Lower lobe of right lung (tissue), 2 donors: ENCODE data around the gene TOE1. TPM values are rescaled to one million over a fixed set of nuclear protein-coding genes. Genes with fewer than 3 reads are reported as not detected.

Experiments
- ATAC-seq, 2 donors: fragments of 200-7000 bp; cut with Tn5 transposase; one replicate each; pipeline ENCODE4 v1.9.1; 2020 to 2022; ENCODE audit warnings: mild to moderate bottlenecking in 2 of 2, moderate library complexity in 2 of 2
- DNase-seq: peaks from one replicate; pipeline ENCODE4 v3.0.0-alpha.2; 2020
- H3K27ac ChIP-seq: fragments of 200-600 bp; one replicate; pipeline ENCODE4 v1.8.0; 2022
- H3K27me3 ChIP-seq: fragments of 200-600 bp; one replicate; pipeline ENCODE4 v1.8.0; 2022; ENCODE audit warnings: low read depth
- H3K36me3 ChIP-seq: fragments of 200-600 bp; one replicate; pipeline ENCODE4 v1.8.0; 2022; ENCODE audit warnings: mild to moderate bottlenecking
- H3K4me1 ChIP-seq: fragments of 200-600 bp; one replicate; pipeline ENCODE4 v1.8.0; 2022
- H3K4me3 ChIP-seq: fragments of 200-600 bp; one replicate; pipeline ENCODE4 v1.8.0; 2022; ENCODE audit warnings: mild to moderate bottlenecking
- H3K9me3 ChIP-seq: fragments of 200-600 bp; one replicate; pipeline ENCODE4 v1.8.0; 2022
- intact Hi-C: fragments of 100-400 bp; cut with DNase I; formaldehyde crosslinking; loops from one replicate; pipeline ENCODE4 v1.11.0; 2022
- total RNA-seq: library from RNA; stranded (reverse); fragmentation: NEBNext Ultra II Directional; extraction: Animal tissue kit (Norgen Biotek cat#: 25700); gene quantifications from one replicate; pipeline ENCODE4 v1.2.1, GENCODE V29; 2021
- TF ChIP-seq, protein P1 (sequence below): fragments of 200-600 bp; IDR thresholded peaks from one replicate; pipeline ENCODE4 v1.8.0; 2022; ENCODE audit warnings: antibody characterized with exemption, mild to moderate bottlenecking
- donor health status: DM: no; HTN: yes; CAD: no; lungs with severe emphysema.

Gene TOE1
- total RNA-seq, 1 donor from 2014 or later: 11.5 TPM

DNA sequence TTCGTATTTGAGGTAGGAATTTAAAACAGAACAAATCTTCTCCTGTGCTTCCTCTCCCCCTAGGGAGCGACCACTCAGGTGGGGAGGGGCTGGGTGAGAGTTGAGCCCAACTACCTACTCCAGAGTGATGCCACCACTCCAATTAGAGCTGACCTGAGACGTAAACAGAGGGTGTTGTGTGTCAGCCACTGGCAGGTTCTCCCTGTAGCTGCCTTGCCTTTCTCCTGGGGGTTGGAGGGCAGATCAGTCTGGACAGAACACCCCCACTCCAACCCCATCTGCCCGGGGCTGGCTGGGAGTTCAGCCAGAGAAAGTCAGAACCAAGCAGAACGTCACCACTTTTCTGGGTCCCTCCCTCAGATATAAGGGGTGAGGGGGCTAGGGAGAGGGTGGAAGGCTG lies 11.3 kb upstream of the TOE1 start:
- H3K27me3 ChIP-seq: no peaks in the 10 kb centered on the region
- no peak for DNase-seq
- ATAC-seq: no peak
- intact Hi-C loops: no loop called here
- H3K4me1 ChIP-seq: peaks cover 9% of the 10 kb centered on the region
- peaks cover 41% of the 10 kb centered on the region for H3K36me3 ChIP-seq
- TF ChIP-seq, protein P1, sequence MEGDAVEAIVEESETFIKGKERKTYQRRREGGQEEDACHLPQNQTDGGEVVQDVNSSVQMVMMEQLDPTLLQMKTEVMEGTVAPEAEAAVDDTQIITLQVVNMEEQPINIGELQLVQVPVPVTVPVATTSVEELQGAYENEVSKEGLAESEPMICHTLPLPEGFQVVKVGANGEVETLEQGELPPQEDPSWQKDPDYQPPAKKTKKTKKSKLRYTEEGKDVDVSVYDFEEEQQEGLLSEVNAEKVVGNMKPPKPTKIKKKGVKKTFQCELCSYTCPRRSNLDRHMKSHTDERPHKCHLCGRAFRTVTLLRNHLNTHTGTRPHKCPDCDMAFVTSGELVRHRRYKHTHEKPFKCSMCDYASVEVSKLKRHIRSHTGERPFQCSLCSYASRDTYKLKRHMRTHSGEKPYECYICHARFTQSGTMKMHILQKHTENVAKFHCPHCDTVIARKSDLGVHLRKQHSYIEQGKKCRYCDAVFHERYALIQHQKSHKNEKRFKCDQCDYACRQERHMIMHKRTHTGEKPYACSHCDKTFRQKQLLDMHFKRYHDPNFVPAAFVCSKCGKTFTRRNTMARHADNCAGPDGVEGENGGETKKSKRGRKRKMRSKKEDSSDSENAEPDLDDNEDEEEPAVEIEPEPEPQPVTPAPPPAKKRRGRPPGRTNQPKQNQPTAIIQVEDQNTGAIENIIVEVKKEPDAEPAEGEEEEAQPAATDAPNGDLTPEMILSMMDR: no peak
- H3K4me3 ChIP-seq: no peak overlapping the region
- H3K27ac ChIP-seq: no peak overlapping the region
- no peaks in the 10 kb centered on the region for H3K9me3 ChIP-seq

DNA sequence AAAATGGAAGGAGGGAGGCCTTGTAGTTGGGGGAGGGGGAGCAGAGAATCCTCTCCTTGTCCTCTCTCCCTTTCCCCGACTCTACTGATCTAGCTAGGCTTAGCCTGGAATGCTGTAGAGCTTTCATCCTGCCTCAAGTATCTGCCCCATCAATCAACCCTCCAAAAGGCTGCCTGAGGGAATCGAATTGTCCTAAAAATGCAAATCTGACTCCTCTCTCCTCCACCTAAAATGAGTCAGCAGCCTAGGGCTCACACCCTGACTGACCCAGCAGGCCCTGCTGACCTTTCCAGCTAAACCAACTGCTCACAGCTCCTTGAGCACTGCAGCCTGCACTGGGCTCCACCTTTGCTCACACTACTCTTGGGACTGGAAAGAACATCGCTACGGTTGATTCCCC lies 10.5 kb upstream of the TOE1 start:
- Histone ChIP-seq H3K27me3 (no peaks in the 10 kb centered on the region), H3K27ac (no peak overlapping the region), H3K4me1 (peaks cover 9% of the 10 kb centered on the region), H3K36me3 (peaks cover 48% of the 10 kb centered on the region), H3K4me3 (no peak overlapping the region), H3K9me3 (no peaks in the 10 kb centered on the region)
- no peak for DNase-seq
- ATAC-seq: no peak
- intact Hi-C loops: no loop called here
- TF ChIP-seq, protein P1: no peak

DNA sequence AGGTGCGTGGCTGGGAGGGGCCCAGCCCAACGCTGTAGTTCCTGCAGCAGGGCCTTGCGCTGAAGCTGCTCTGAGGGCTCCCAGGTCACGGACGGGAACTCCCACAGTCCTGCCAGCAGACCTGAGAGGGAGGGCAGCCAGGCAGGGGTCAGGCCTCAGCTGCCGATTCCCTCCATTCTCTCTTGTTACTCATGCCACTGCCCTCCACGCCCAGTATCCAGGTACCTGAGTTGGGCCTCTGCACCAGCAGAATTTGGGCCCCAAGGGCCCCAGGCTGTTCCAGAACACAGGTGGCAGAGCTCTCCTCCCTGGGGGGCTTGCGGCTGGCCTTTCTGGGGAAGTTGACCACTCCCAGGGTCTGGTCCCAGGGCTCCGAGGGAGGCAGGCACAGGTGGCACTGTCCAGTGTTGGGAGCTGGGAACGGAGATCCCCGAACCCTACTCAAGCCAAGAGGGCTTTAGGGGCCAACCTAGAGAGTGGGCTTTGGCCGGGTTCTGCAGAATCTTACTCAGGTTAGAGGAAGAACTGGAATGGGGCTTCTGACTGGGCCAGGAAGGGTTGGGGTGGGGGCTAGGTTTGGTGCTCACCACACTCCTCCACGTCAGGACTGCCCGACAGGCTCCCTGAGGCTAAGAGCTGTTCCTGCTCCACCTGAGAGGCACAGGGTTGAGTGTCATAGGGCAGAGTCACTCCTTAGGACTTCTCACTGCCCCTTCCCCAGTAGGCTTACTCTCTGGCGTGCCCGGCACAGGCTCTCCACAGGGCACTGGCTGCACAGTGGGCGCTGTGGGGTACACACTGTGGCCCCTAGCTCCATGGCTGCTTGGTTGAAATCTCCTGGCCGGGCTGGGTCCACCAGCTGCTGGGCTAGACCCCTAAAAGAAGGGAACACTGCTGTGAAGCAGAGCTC lies 8.3 kb upstream of the TOE1 start:
- H3K4me1 ChIP-seq: peaks cover 9% of the 10 kb centered on the region
- TF ChIP-seq, protein P1: no peak
- peaks cover 52% of the 10 kb centered on the region for H3K36me3 ChIP-seq
- DNase-seq: no peak
- no peaks in the 10 kb centered on the region for H3K27me3 ChIP-seq
- H3K9me3 ChIP-seq: no peaks in the 10 kb centered on the region
- ATAC-seq: no peak
- intact Hi-C loops: no loop called here
- H3K27ac ChIP-seq: no peak overlapping the region
- no peak overlapping the region for H3K4me3 ChIP-seq

DNA sequence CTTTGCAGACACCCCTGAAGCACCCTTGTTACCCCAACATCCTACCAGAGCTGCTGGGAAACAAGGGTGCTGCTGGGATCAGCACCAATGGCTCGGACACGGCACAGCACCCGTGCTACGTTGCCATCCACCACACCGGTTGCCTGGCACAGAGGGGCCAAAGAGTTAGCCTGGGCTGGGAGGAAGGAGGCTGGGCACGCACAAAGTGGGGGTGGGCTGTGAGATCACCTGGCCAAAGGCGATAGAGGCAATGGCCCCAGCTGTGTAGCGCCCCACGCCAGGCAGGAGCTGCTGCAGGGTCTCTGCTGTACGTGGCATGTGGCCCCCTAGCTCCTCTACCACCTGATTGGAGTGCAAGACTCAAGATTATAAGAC lies 7.6 kb upstream of the TOE1 start:
- intact Hi-C loops: no loop called here
- no peaks in the 10 kb centered on the region for H3K9me3 ChIP-seq
- ATAC-seq (no peak), DNase-seq (no peak)
- H3K4me3 ChIP-seq: no peak overlapping the region
- H3K36me3 ChIP-seq: peaks cover 52% of the 10 kb centered on the region
- H3K4me1 ChIP-seq: peaks cover 3% of the 10 kb centered on the region
- TF ChIP-seq, protein P1: no peak
- H3K27ac ChIP-seq: no peak overlapping the region
- no peaks in the 10 kb centered on the region for H3K27me3 ChIP-seq

DNA sequence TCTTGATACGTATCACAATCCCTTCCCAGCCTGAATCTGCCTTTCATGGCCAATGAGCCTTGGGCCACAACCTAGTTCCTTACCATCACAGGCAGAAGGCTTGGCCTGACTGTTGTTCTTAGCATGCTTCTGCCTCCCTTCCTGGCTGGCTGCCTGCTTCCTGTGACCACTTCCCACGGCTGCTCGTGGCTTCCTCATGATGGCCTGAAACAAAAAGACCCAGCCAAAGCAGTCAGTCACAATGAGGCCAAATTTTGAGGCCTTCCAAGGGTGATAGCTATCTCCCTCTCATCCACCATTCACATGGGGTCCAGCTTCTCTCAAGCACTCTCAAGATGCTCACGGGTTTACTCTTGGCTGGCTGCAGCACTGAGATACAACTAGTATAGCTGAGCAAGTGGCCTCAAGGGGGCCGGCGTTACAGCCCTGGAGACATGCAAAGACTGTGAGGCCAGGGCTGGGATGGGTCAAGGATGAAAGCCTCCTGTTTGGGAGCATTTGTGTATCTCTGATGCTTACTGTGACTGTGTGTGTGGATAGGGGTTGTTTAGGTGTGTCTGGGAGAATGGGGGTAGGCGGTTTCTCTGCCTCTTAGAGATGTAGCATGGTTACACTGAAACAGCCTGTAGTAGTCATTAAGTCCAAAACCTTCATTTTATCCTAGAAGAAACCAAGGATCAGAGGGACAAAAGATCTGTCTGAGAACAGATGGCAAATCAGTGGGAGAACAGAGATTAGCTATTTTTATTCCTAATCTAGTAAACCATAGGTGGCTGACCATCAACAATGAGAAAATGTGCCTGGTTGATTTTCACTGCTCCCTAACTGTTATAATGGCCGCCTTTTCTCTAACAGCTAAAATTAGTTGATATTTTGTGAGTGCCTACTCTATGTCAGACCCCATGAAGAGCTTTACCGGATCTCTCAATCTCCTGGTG lies 5.4 kb upstream of the TOE1 start:
- TF ChIP-seq, protein P1: no peak
- DNase-seq (no peak), ATAC-seq (no peak)
- no peak overlapping the region for H3K4me3 ChIP-seq
- intact Hi-C loops: no loop called here
- H3K4me1 ChIP-seq: peaks cover 10% of the 10 kb centered on the region
- no peaks in the 10 kb centered on the region for H3K27me3 ChIP-seq
- H3K9me3 ChIP-seq: no peaks in the 10 kb centered on the region
- peak overlapping the region; percentile 8 for H3K27ac ChIP-seq
- H3K36me3 ChIP-seq: peaks cover 48% of the 10 kb centered on the region
